HG03571 (cell line): ENCODE results near the gene GREM2.

Experiments used
- ATAC-seq: cut with Tn5 transposase; IDR thresholded peaks from one replicate; pipeline ENCODE4 v1.9.1; 2021; ENCODE audit not compliant: unreplicated experiment

Gene GREM2

GRCh38 chr1:240562111-240562590, 49.8 kb downstream of the GREM2 start:
- no peak for ATAC-seq

GRCh38 chr1:240559781-240560180, 52.2 kb downstream of the GREM2 start:
- ATAC-seq = no peak

GRCh38 chr1:240555524-240555923, 56.4 kb downstream of the GREM2 start:
- ATAC-seq = no peak

- ATAC-seq = no peak
These were observed 58.6 kb downstream of the GREM2 start for GRCh38 chr1:240553351-240553750.

- no peak for ATAC-seq
These were observed 72.1 kb downstream of the GREM2 start for GRCh38 chr1:240539769-240540414.

- ATAC-seq = no peak
These were observed 73.1 kb downstream of the GREM2 start for GRCh38 chr1:240538776-240539430.

GRCh38 chr1:240533154-240533780, 78.7 kb downstream of the GREM2 start:
- ATAC-seq = no peak

GRCh38 chr1:240528591-240528990, 83.4 kb downstream of the GREM2 start:
- no peak for ATAC-seq

GRCh38 chr1:240527086-240527485, 84.9 kb downstream of the GREM2 start:
- no peak for ATAC-seq

- no peak for ATAC-seq
These were observed 85.6 kb downstream of the GREM2 start for GRCh38 chr1:240526312-240526711.

- ATAC-seq = no peak
These were observed 87.4 kb downstream of the GREM2 start for GRCh38 chr1:240524356-240525069.

- no peak for ATAC-seq
These were observed 89.7 kb downstream of the GREM2 start for GRCh38 chr1:240522122-240522822.

GRCh38 chr1:240517891-240518290, 94.1 kb downstream of the GREM2 start:
- no peak for ATAC-seq

GRCh38 chr1:240516069-240516468, 95.9 kb downstream of the GREM2 start:
- ATAC-seq = no peak

- ATAC-seq = no peak
These were observed 96.5 kb downstream of the GREM2 start for GRCh38 chr1:240515505-240515904.

- no peak for ATAC-seq
These were observed 100.2 kb downstream of the GREM2 start for GRCh38 chr1:240511789-240512188.

GRCh38 chr1:240508950-240509349, 103.0 kb downstream of the GREM2 start:
- ATAC-seq = no peak

- ATAC-seq = no peak
These were observed 103.8 kb downstream of the GREM2 start for GRCh38 chr1:240508201-240508600.

GRCh38 chr1:240506176-240506575, 105.8 kb downstream of the GREM2 start:
- no peak for ATAC-seq

GRCh38 chr1:240503558-240503957, 108.4 kb downstream of the GREM2 start:
- no peak for ATAC-seq

GRCh38 chr1:240503036-240503435, 108.9 kb downstream of the GREM2 start:
- no peak for ATAC-seq
